Fibroblast of lung (primary cell): ENCODE data around the gene COTL1. TPM values are rescaled to one million over a fixed set of nuclear protein-coding genes. Genes with fewer than 3 reads are reported as not detected.

Experiments
- DNase-seq, 2 donors: peaks; one replicate each; pipeline versions ENCODE4 v3.0.0 to v3.0.0-alpha.2; 2010; ENCODE audit warnings: low read depth in 2 of 2
- H2AFZ ChIP-seq: 2 replicates; pipeline ENCODE4 v1.5.1; 2012; ENCODE audit warnings: low read length, control low read depth, inconsistent platforms
- H3K27ac ChIP-seq: 2 replicates; pipeline ENCODE4 v1.5.1; 2011; ENCODE audit warnings: low read length, control low read depth; ENCODE audit not compliant: insufficient read depth
- H3K27me3 ChIP-seq: 2 replicates; pipeline ENCODE4 v1.5.1; 2011; ENCODE audit warnings: mild to moderate bottlenecking, low read length; ENCODE audit not compliant: control insufficient read depth, insufficient read depth
- H3K36me3 ChIP-seq: 2 replicates; pipeline ENCODE4 v1.5.1; 2011; ENCODE audit warnings: low read length; ENCODE audit not compliant: control insufficient read depth, insufficient read depth
- H3K4me1 ChIP-seq: 2 replicates; pipeline ENCODE4 v1.5.1; 2011; ENCODE audit warnings: low read length; ENCODE audit not compliant: control insufficient read depth, insufficient read depth; ENCODE audit errors: extremely low read depth
- H3K4me2 ChIP-seq: 2 replicates; pipeline ENCODE4 v1.5.1; 2011; ENCODE audit warnings: low read length, control low read depth; ENCODE audit not compliant: insufficient read depth; ENCODE audit errors: extremely low read depth
- H3K4me3 ChIP-seq, 4 experiments: fragments of 200-600 bp in 1 of 4; sonication (generic) in 1 of 4; replicated peaks in 1 of 4; 2 replicates each; pipeline ENCODE4 v1.5.1; 2011 to 2016; ENCODE audit warnings: low read length in 4 of 4, low read depth in 3 of 4, mild to moderate bottlenecking in 3 of 4, control low read depth in 2 of 4, inconsistent platforms in 1 of 4, mixed read lengths in 1 of 4; ENCODE audit not compliant: insufficient read depth in 1 of 4; ENCODE audit errors: control extremely low read depth in 1 of 4
- H3K79me2 ChIP-seq: 2 replicates; pipeline ENCODE4 v1.5.1; 2012; ENCODE audit warnings: mild to moderate bottlenecking, low read length, inconsistent platforms; ENCODE audit not compliant: control insufficient read depth, insufficient read depth
- H3K9ac ChIP-seq: 2 replicates; pipeline ENCODE4 v1.5.1; 2011; ENCODE audit warnings: mild to moderate bottlenecking, low read length, control low read depth; ENCODE audit not compliant: insufficient read depth
- H3K9me3 ChIP-seq: 2 replicates; pipeline ENCODE4 v1.5.1; 2012; ENCODE audit warnings: low read depth, low read length; ENCODE audit not compliant: control insufficient read depth, insufficient read depth
- H4K20me1 ChIP-seq: 2 replicates; pipeline ENCODE4 v1.5.1; 2011; ENCODE audit warnings: low read length; ENCODE audit not compliant: control insufficient read depth, insufficient read depth; ENCODE audit errors: extremely low read depth
- EZH2 ChIP-seq: IDR thresholded peaks from 2 replicates; pipeline ENCODE4 v1.5.1; 2012; ENCODE audit warnings: low read length, control low read depth, mild to moderate bottlenecking; ENCODE audit errors: missing control alignments
- polyA minus RNA-seq: library from RNA; depleted of rRNA, polyadenylated mRNA; stranded (reverse); fragments of >200 nt; gene quantifications from 2 replicates; pipeline ENCODE4 v1.2.3, GENCODE V29; 2011; ENCODE audit warnings: low replicate concordance
- polyA plus RNA-seq, 2 donors: library from polyadenylated mRNA; depleted of rRNA in 1 of 2; stranded (reverse) in 1 of 2; unstranded in 1 of 2; fragments of >200 nt; gene quantifications; 2 replicates each; pipeline ENCODE4 v1.2.1, GENCODE V29; 2011 to 2012; ENCODE audit warnings: missing spikeins in 1 of 2
- total RNA-seq: library from RNA; depleted of rRNA; stranded (reverse); fragments of >200 nt; gene quantifications from 2 replicates; pipeline ENCODE4 v1.2.1, GENCODE V29; 2014
- TF ChIP-seq, protein P1 (sequence below), 2 donors: IDR thresholded peaks in 1 of 2; conservative IDR thresholded peaks in 1 of 2; 1 replicate in 1 of 2; 2 replicates in 1 of 2; pipeline ENCODE4 v1.5.1; 2011 to 2012; ENCODE audit warnings: low read length in 2 of 2, control low read depth in 1 of 2, inconsistent platforms in 1 of 2, low read depth in 1 of 2, mild to moderate bottlenecking in 1 of 2

COTL1 gene, protein sequence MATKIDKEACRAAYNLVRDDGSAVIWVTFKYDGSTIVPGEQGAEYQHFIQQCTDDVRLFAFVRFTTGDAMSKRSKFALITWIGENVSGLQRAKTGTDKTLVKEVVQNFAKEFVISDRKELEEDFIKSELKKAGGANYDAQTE
- total RNA-seq (64.5 and 103 TPM in 2 replicates), polyA plus RNA-seq (192 and 311 TPM in 2 replicates), polyA minus RNA-seq (310 and 386 TPM in 2 replicates)
- 351 and 505 TPM in 2 replicates for polyA plus RNA-seq (2012)

DNA sequence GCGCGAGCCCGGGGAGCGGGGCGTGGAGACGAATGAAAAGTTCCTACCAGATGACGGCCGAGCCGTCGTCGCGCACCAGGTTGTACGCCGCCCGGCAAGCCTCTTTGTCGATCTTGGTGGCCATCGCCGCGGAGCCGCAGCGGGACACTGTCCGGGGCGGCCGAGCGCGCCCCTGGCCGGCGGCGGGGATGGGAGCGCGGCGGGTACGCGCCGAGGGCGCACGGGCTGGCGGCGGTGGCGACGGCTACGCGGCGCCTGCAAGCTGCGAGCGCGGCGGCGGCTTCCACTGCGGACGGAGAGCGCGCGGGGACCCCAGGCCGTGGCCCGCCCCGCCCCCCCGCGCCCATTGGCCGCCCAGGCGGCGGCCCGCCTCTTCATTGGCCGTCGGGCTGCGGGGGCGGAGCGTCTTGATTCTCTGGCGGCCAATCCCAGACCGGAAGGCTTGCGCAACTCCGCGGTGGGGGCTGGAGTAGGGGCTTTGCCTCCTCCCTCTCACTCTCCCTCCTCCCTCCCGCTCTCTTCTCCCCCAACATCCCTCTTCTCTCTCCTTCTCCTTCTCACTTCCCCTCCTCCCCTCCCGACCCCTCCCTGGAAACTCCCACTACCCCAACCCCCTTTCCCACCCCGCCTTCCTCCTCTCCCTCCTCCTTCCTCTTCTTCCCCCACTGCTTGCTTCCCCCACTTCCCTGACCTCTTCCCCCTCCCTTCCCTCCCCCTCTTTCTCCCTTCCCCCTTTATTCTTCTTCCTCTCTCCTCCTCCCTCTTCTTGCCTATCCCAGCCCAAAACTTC, at the start of gene COTL1:
Gene COTL1 (minus strand): TSS at position 288 of the 790 bp plus-strand sequence. CDS start 164 bp downstream, at position 124.
- TF ChIP-seq EZH2 = no peak
- H3K79me2 ChIP-seq = peaks cover 48% of the 10 kb centered on the region
- H3K9ac ChIP-seq = peak within 1 kb of the TSS; percentile 83
- peak within 1 kb of the TSS; percentile 82 for H3K27ac ChIP-seq
- no peaks in the 10 kb centered on the region for H3K27me3 ChIP-seq
- peaks cover 11% of the 10 kb centered on the region for H3K36me3 ChIP-seq
- H4K20me1 ChIP-seq = no peaks in the 10 kb centered on the region
- H3K4me2 ChIP-seq = peak within 1 kb of the TSS; percentile 83
- DNase-seq = peak; percentile 99
- peak within 1 kb of the TSS; percentile 61 to 91 (median 85) for H3K4me3 ChIP-seq
- H3K4me1 ChIP-seq = peaks cover 20% of the 10 kb centered on the region
- no peak within 1 kb of the TSS for H2AFZ ChIP-seq
- H3K9me3 ChIP-seq = no peaks in the 10 kb centered on the region

GRCh38 chr16:84665843-84666242, 48.0 kb upstream of the COTL1 start:
- Histone ChIP-seq H3K9me3 (no peaks in the 10 kb centered on the region), H3K4me2 (no peak overlapping the region), H3K27ac (no peak overlapping the region), H3K4me3 (no peak overlapping the region), H3K27me3 (no peaks in the 10 kb centered on the region), H3K36me3 (peaks cover 17% of the 10 kb centered on the region), H3K4me1 (no peaks in the 10 kb centered on the region), H3K9ac (no peak overlapping the region), H3K79me2 (no peaks in the 10 kb centered on the region), H2AFZ (no peak overlapping the region), H4K20me1 (no peaks in the 10 kb centered on the region)
- DNase-seq = no peak
- TF ChIP-seq, protein P1, sequence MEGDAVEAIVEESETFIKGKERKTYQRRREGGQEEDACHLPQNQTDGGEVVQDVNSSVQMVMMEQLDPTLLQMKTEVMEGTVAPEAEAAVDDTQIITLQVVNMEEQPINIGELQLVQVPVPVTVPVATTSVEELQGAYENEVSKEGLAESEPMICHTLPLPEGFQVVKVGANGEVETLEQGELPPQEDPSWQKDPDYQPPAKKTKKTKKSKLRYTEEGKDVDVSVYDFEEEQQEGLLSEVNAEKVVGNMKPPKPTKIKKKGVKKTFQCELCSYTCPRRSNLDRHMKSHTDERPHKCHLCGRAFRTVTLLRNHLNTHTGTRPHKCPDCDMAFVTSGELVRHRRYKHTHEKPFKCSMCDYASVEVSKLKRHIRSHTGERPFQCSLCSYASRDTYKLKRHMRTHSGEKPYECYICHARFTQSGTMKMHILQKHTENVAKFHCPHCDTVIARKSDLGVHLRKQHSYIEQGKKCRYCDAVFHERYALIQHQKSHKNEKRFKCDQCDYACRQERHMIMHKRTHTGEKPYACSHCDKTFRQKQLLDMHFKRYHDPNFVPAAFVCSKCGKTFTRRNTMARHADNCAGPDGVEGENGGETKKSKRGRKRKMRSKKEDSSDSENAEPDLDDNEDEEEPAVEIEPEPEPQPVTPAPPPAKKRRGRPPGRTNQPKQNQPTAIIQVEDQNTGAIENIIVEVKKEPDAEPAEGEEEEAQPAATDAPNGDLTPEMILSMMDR (conservative IDR thresholded peaks at IDR 0.05 in 1 of 2, IDR thresholded peaks at IDR 0.05 in 1 of 2; ENCODE audit: low read depth in 1 of 2, low read length in 2 of 2) = no peak
- no peak for TF ChIP-seq EZH2

GRCh38 chr16:84665359-84665758, 47.5 kb upstream of the COTL1 start:
- TF ChIP-seq EZH2 = no peak
- TF ChIP-seq, protein P1 (conservative IDR thresholded peaks at IDR 0.05 in 1 of 2, IDR thresholded peaks at IDR 0.05 in 1 of 2; ENCODE audit: low read depth in 1 of 2, low read length in 2 of 2) = no peak
- Histone ChIP-seq H3K36me3 (peaks cover 17% of the 10 kb centered on the region), H3K79me2 (no peaks in the 10 kb centered on the region), H3K27me3 (no peaks in the 10 kb centered on the region), H3K27ac (no peak overlapping the region), H3K4me2 (no peak overlapping the region), H3K9ac (no peak overlapping the region), H4K20me1 (no peaks in the 10 kb centered on the region), H2AFZ (no peak overlapping the region), H3K4me3 (no peak overlapping the region), H3K4me1 (no peaks in the 10 kb centered on the region), H3K9me3 (no peaks in the 10 kb centered on the region)
- no peak for DNase-seq
